Endometrial microvascular endothelial cells (primary cell): Measurements from ENCODE around the gene HASPIN. TPM values are rescaled to one million over a fixed set of nuclear protein-coding genes. Genes with fewer than 3 reads are reported as not detected.

Experiments
- in situ Hi-C: cut with HindIII; loops from 2 replicates; pipeline ENCODE4 v1.10.0; 2017; ENCODE audit warnings: low sequenced_read_pairs, low pct_unique_long_range_greater_than_20kb; ENCODE audit errors: inconsistent ontology term
- total RNA-seq: library from RNA; depleted of rRNA; stranded (reverse); fragments of >200 nt; gene quantifications from one replicate; pipeline ENCODE4 v1.2.3, GENCODE V29; 2015; ENCODE audit errors: inconsistent ontology term

HASPIN gene
- total RNA-seq: 17.2 TPM

- in situ Hi-C loops: no loop called here
Observed at GRCh38 chr17:3723556-3724377, at the start of gene HASPIN. Gene HASPIN, plus strand, starts transcription at chr17:3723903. Its CDS starts 33 bp downstream, at chr17:3723936.

GRCh38 chr17:3675886-3676285 is 47.8 kb upstream of the HASPIN start:
- in situ Hi-C loops: no loop called here

DNA sequence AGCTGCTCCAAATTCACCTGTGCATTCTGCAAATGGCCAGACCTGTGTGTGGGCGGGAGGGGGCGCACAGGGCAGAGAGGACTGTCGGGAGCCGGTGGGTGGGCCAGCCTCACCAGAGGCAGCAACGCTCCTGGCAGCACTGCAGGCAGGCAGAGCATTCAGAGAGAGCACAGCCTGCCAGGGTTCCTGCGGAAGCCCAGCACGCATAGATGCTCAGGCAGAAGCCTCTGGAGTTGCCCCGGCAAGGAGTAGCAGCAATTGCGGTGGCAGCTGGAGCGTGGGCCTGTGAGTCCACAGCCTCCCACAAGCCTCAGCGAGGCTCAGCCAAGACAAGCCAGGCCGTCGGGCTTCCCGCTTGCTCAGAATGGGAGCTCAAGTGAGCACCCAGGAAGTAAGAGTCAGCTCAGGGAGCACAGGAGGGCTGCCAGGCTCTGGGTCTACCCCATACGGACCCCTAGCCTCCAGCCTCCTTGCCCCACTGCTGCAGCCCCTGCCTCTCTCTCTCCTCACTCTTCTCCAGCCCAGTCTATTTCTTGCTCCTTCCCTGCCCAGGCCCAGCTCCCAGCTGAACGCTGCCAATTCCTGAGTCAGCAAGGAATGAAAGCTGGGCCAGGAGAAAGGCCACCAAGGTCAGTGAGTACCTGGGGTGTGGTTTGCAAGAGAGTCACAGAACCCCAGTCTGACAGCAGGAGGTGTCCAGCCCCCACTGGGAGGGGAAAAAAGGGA is 45.4 kb upstream of the HASPIN start:
- in situ Hi-C loops: no loop called here

GRCh38 chr17:3678821-3679530 is 44.7 kb upstream of the HASPIN start:
- in situ Hi-C loops: no loop called here

DNA sequence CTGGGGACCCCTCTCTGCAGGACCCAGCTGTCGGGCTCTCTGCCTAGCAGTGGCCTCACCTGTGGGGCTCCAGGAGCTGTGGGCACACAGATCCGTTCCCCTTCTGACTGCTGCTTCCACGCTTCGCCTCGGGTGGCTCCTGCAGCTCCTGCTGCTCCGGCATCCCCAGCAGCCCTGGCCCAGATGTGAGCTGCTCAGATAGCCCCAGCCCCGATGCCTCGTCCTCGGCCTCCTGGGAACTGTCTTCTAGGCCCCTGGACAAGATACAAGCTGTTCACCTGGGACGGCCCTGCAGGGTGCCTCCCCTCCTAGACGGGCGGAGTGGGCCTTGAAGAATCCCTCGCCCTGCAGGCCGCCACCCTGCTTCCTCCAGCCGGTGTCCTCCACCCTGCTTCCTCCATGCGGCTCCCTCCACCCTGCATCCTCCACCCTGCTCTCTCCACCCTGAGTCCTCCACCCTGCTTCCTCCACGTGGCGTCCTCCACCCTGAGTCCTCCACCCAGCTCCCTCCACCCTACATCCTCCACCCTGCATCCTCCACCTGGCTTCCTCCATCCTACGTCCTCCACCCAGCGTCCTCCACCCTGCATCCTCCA is 44.1 kb upstream of the HASPIN start:
- in situ Hi-C loops: no loop called here

- in situ Hi-C loops: no loop called here
Observed at GRCh38 chr17:3681057-3681456, 42.6 kb upstream of the HASPIN start.

- in situ Hi-C loops: no loop called here
Observed at GRCh38 chr17:3681565-3681964, 42.1 kb upstream of the HASPIN start.

DNA sequence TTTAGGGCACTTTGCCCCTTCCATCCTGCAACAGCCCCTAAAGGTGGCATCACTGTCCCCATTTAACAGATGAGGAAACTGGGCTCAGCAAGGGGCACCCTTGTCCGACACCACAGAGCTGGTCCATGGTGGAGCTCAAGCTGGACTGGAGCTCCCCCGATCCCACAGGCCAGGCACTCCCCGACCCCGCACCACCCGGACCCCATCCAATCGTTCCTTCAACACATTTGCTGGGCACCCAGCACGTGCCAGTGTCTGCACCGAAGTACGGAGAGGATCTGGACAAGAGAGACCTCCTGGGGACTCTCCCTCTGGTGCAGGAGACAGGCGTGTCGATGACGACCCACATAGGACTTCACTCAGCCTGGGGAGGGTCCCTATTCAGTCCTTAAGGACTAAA is 41.7 kb upstream of the HASPIN start:
- in situ Hi-C loops: no loop called here

DNA sequence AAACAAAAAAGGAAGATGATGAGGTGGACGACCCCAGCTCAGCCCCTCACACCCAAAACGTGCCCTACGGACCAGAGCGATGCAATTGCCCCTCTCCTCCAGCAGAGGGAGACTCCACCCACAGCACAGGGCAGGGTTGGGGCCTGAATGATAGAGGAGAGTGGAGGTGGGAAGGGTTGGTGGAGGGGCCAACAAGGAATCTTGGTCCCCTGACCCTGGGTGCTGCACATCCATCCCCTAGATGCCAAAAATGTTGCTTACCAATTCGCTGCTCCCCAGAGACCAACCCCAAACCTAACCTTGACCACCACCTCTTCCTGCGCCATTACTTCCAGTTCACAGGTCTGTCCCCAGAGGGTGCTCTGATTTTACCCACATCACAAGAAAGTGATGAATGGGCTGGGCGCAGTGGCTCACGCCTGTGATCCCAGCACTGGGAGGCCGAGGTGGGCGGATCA is 40.6 kb upstream of the HASPIN start:
- in situ Hi-C loops: no loop called here

DNA sequence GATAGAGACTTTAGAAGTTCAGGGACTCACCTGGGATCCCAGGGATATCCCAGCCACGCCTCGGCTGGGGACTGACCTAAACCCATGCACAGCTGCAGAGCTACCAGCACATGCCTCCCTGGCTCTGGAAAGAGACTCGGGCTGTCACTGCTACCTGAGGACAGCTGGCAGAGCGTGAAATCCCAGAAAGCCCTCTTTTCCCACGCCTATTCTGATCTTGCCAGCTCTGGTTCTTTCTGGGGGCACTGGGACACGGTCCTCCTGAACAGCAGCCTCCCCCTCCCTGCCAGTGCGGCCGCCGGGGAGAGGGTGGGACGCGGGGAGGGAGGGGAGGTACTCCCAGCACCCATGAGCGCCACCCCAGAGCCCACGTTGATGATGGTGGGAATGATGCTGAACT is 38.5 kb upstream of the HASPIN start:
- in situ Hi-C loops: no loop called here

DNA sequence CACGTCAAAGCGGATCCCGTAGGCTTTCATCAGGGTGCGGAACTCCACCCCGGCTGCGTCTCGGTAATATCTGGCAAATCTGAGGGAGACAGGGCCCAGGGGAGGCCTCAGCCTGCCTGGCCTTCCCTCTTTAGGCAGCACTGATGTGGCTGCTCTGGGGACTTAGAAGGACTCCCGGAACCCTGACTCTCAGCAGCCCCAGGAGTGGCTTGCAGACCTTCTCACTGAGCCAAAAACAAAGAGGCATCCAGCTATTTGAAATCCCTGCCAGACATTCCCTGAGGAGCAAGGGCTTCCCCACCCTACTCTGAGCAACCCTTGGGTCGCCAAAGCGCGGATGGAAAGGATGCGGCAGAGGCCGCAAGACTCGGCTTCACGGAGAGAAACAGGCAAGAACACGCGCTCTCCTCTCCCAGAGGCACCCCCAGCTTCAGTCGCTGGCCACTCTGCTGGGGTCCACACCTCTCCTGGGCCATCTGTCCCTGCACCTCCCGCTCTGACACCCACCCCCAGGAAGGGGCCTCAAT is 35.6 kb upstream of the HASPIN start:
- in situ Hi-C loops: no loop called here

GRCh38 chr17:3688852-3689261 is 34.8 kb upstream of the HASPIN start:
- in situ Hi-C loops: no loop called here

GRCh38 chr17:3689262-3690093 is 34.2 kb upstream of the HASPIN start:
- in situ Hi-C loops: no loop called here

GRCh38 chr17:3690094-3690715 is 33.5 kb upstream of the HASPIN start:
- in situ Hi-C loops: no loop called here

DNA sequence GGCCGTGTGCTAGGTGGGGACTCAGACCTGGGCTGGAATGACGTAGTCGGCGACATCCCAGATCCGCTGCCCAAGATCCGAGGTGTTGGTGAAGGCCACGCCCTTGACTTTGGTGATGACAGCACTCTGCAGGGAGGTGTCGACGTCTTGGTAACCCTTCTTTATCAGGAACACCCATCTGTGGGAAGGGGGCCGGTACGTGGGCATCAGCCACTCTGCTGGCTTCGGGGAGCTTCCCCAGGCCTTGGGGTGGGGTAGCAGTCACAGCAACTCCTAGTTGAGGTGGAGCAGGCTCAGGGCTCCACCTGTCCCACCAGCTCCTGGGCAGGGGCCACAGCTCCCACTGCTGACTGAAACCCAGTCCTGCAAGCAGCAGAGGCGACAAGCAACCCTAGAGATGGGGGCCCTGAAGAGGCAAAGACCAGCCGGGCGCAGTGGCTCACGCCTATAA is 32.1 kb upstream of the HASPIN start:
- in situ Hi-C loops: no loop called here

GRCh38 chr17:3692346-3692745 is 31.4 kb upstream of the HASPIN start:
- in situ Hi-C loops: no loop called here

DNA sequence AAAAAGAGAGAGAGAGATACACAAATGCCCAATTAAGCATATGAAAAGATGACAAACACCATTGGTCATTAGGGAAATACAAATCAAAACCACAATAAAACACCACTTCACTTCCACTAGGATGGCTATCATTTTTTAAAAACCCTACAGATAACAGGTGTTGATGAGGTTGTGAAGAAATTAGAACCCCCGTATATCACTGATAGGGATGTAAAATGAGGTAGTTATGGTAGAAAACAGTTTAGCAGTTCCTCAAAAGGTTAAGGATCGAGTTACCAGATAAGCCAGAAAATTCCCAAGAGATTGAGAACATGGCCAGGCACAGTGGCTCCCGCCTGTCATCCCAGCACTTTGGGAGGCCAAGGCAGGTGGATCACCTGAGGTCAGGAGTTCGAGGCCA is 30.6 kb upstream of the HASPIN start:
- in situ Hi-C loops: no loop called here

DNA sequence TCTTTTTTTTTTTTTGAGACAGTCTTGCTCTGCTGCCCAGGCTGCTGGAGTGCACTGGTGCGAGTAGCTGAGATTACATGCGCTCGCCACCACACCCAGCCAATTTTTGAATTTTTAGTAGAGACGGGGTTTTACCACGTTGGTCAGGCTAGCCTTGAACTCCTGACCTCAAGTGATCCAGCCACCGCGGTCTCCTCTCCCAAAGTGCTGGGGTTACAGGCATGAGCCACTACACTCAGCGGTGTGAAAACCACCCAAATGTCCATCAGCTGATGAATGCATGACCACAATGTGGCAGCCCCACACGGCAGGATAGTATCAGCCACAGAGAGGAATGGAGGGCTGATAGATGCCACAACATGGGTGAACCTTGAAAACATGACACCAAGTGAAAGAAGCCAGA is 29.9 kb upstream of the HASPIN start:
- in situ Hi-C loops: no loop called here
